HepG2 (cell line): Measurements from ENCODE around the gene EIF5. TPM values are rescaled to one million over a fixed set of nuclear protein-coding genes. Genes with fewer than 3 reads are reported as not detected.

Source experiments
- ATF7 ChIP-seq, 2 experiments: fragments of 450-650 bp in 1 of 2; sonication (generic) in 1 of 2; formaldehyde crosslinking in 1 of 2; IDR thresholded peaks; 2 replicates each; pipeline versions ENCODE4 v1.4.0 to v1.6.1; 2016 to 2020; ENCODE audit warnings: antibody characterized with exemption in 1 of 2, mild to moderate bottlenecking in 1 of 2, missing genetic modification reagents in 1 of 2
- GFI1 ChIP-seq: sonication (generic); formaldehyde crosslinking; IDR thresholded peaks from 2 replicates; pipeline ENCODE4 v1.5.0; 2020; ENCODE audit warnings: missing genetic modification reagents, mild to moderate bottlenecking, borderline replicate concordance
- IKZF1 ChIP-seq: fragments of 450-650 bp; IDR thresholded peaks from 2 replicates; pipeline ENCODE4 v1.7.1; 2016
- PRPF4 ChIP-seq: fragments of 200-400 bp; formaldehyde crosslinking; IDR thresholded peaks from 2 replicates; pipeline ENCODE4 v1.6.1; 2016; ENCODE audit warnings: low read length, low read depth; ENCODE audit not compliant: poor library complexity, severe bottlenecking
- PTBP1 ChIP-seq: fragments of 200-400 bp; formaldehyde crosslinking; IDR thresholded peaks from 2 replicates; pipeline ENCODE4 v1.6.1; 2018; ENCODE audit warnings: low read length, low read depth; ENCODE audit not compliant: poor library complexity, severe bottlenecking
- SRSF1 ChIP-seq: fragments of 200-400 bp; formaldehyde crosslinking; optimal IDR thresholded peaks from 2 replicates; pipeline ENCODE3; 2017; ENCODE audit warnings: mild to moderate bottlenecking, low read depth, low read length, moderate library complexity
- ZBTB10 ChIP-seq: sonication (generic); formaldehyde crosslinking; IDR thresholded peaks from 2 replicates; pipeline ENCODE4 v1.4.0; 2020; ENCODE audit warnings: missing genetic modification reagents, borderline replicate concordance
- ZBTB2 ChIP-seq: sonication (generic); formaldehyde crosslinking; IDR thresholded peaks from 2 replicates; pipeline ENCODE4 v1.8.0; 2022; ENCODE audit warnings: low read depth, missing genetic modification reagents
- ZFP37 ChIP-seq: sonication (generic); formaldehyde crosslinking; IDR thresholded peaks from 2 replicates; pipeline ENCODE4 v1.4.0; 2020; ENCODE audit warnings: missing genetic modification reagents, borderline replicate concordance
- ZHX2 ChIP-seq, 2 experiments: sonication (generic) in 1 of 2; formaldehyde crosslinking in 1 of 2; IDR thresholded peaks; 2 replicates each; pipeline versions ENCODE4 v1.6.1 to v1.9.0; 2014 to 2022; ENCODE audit warnings: antibody characterized with exemption in 1 of 2, borderline replicate concordance in 1 of 2, inconsistent platforms in 1 of 2, low read depth in 1 of 2, missing genetic modification reagents in 1 of 2
- polyA plus RNA-seq, 8 experiments: library from polyadenylated mRNA; depleted of rRNA in 3 of 8; stranded (reverse) in 7 of 8; unstranded in 1 of 8; fragments of >200 nt; fragmentation: Illumina TruSeq in 4 of 8; extraction: Trizol in 4 of 8; gene quantifications; 2 replicates each; pipeline versions ENCODE4 v1.2.1 to v1.2.3, GENCODE V29; 2011 to 2016; ENCODE audit warnings: low read depth in 4 of 8, missing spikeins in 1 of 8, mixed read lengths in 1 of 8; ENCODE audit not compliant: insufficient read depth in 1 of 8
- total RNA-seq, 5 experiments: library from RNA; depleted of rRNA; stranded (reverse); fragments of >200 nt; fragmentation: Illumina TruSeq; extraction: Trizol; gene quantifications; 2 replicates each; pipeline ENCODE4 v1.2.3, GENCODE V29; 2016; ENCODE audit warnings: low read depth in 1 of 5
- TF ChIP-seq, protein P1 (sequence below): sonication (generic); formaldehyde crosslinking; IDR thresholded peaks from 2 replicates; pipeline ENCODE4 v1.8.1; 2023; ENCODE audit warnings: missing genetic modification reagents, inconsistent platforms, borderline replicate concordance
- TF ChIP-seq, protein P2 (sequence below): sonication (generic); formaldehyde crosslinking; IDR thresholded peaks from 2 replicates; pipeline ENCODE4 v1.5.0; 2020; ENCODE audit warnings: mild to moderate bottlenecking, missing genetic modification reagents

EIF5 gene
- total and polyA plus RNA-seq, 2 of the 13 experiments (the other 11 are each of a cell fraction or from before 2014, with no cell fraction given), result 189 to 281 TPM

- TF ChIP-seq GFI1 (0 out of 2 replicates have a peak, but pooled peaks have one; percentile 63), ZFP37 (CRISPR knock-in tag) (no peak), PRPF4 (no peak), ZBTB2 (CRISPR knock-in tag) (no peak), ZBTB10 (no peak), IKZF1 (no peak), ZHX2 (IDR thresholded peaks at IDR 0.05; ENCODE audit: low read depth) (peak; percentile 63; the same call in 1 of the 2 replicates), ZHX2 (CRISPR knock-in tag; IDR thresholded peaks at IDR 0.05; ENCODE audit: borderline replicate concordance) (no peak), ATF7 (IDR thresholded peaks at IDR 0.05) (no peak), ATF7 (CRISPR knock-in tag; IDR thresholded peaks at IDR 0.05) (no peak), PTBP1 (no peak), SRSF1 (no peak)
- TF ChIP-seq, protein P1, sequence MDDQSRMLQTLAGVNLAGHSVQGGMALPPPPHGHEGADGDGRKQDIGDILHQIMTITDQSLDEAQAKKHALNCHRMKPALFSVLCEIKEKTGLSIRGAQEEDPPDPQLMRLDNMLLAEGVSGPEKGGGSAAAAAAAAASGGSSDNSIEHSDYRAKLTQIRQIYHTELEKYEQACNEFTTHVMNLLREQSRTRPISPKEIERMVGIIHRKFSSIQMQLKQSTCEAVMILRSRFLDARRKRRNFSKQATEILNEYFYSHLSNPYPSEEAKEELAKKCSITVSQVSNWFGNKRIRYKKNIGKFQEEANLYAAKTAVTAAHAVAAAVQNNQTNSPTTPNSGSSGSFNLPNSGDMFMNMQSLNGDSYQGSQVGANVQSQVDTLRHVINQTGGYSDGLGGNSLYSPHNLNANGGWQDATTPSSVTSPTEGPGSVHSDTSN, result no peak
- TF ChIP-seq, protein P2, sequence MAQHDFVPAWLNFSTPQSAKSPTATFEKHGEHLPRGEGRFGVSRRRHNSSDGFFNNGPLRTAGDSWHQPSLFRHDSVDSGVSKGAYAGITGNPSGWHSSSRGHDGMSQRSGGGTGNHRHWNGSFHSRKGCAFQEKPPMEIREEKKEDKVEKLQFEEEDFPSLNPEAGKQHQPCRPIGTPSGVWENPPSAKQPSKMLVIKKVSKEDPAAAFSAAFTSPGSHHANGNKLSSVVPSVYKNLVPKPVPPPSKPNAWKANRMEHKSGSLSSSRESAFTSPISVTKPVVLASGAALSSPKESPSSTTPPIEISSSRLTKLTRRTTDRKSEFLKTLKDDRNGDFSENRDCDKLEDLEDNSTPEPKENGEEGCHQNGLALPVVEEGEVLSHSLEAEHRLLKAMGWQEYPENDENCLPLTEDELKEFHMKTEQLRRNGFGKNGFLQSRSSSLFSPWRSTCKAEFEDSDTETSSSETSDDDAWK (CRISPR knock-in tag), result no peak
These were observed 18.6 kb upstream of the EIF5 start (continued) for GRCh38 chr14:103315351-103315911.
